ENCODE measurements around the gene KLHL33. TPM values are rescaled to one million over a fixed set of nuclear protein-coding genes. Genes with fewer than 3 reads are reported as not detected.
A peak's percentile ranks its signal among the peaks of the same experiment; 100 is the strongest.

KLHL33 gene
- 1 to 10 TPM in 2 of 4 donors, under 1 TPM in 2; 0.33 to 1.7 (median 0.92) TPM for total RNA-seq
- polyA plus RNA-seq: 0.68 TPM
- long read RNA-seq, donor 1, partial matches to known transcripts: 1 of 3 reads
- long read RNA-seq, donor 1, other reads (novel, unspliced or antisense): 2 of 3 reads
- long read RNA-seq, donor 2: 0 reads
- long read RNA-seq, donor 3: 0 reads
- long read RNA-seq, donor 4, partial matches to known transcripts: 1 of 1 reads
- long read RNA-seq, donor 4, other reads (novel, unspliced or antisense): 0 of 1 reads

GRCh38 chr14:20435582-20436362, at the start of gene KLHL33:
KLHL33 (minus strand) TSS chr14:20436166; CDS start chr14:20435811, 355 bp downstream.
- ATAC-seq: peak in 1 of 2 donors; percentile 25
- intact Hi-C loops (cut with DNase I): no loop called here

GRCh38 chr14:20482382-20482781, 46.4 kb upstream of the KLHL33 start:
- Histone ChIP-seq H3K27ac (ENCODE audit: low read length) (no peak overlapping the region), H3K9me3 (ENCODE audit: control insufficient read depth, low read length) (no peaks in the 10 kb centered on the region), H3K27me3 (ENCODE audit: control insufficient read depth, insufficient read depth) (no peaks in the 10 kb centered on the region), H3K4me3 (ENCODE audit: low read length) (no peak overlapping the region), H3K4me1 (ENCODE audit: control insufficient read depth, insufficient read depth, low read length) (peaks cover 3% of the 10 kb centered on the region)
- DNase-seq (no peak), ATAC-seq (no peak)
- intact Hi-C loops (cut with DNase I): no loop called here
- 69% methylated on average over 5 of the region's 5 CpGs for WGBS

More at GRCh38 chr14:20435582-20436362, at the start of gene KLHL33:
- DNase-seq: peak in 1 of 3 donors; percentile 51
- Histone ChIP-seq H3K27ac (ENCODE audit: low read length) (peak within 1 kb of the TSS; percentile 43), H3K4me1 (ENCODE audit: control insufficient read depth, insufficient read depth, low read length) (no peaks in the 10 kb centered on the region), H3K4me3 (ENCODE audit: low read length) (peak within 1 kb of the TSS; percentile 68), H3K27me3 (ENCODE audit: control insufficient read depth, insufficient read depth) (no peaks in the 10 kb centered on the region), H3K9me3 (ENCODE audit: control insufficient read depth, low read length) (no peaks in the 10 kb centered on the region)
- WGBS: 66% methylated on average over 17 of the region's 17 CpGs

- no peaks in the 10 kb centered on the region for H3K27me3 ChIP-seq (ENCODE audit: control insufficient read depth, insufficient read depth)
- no peak overlapping the region for H3K4me3 ChIP-seq (ENCODE audit: low read length)
- 87% methylated on average over 2 of the region's 2 CpGs for WGBS
- no peak for DNase-seq
- intact Hi-C loops (cut with DNase I): no loop called here
- H3K4me1 ChIP-seq (ENCODE audit: control insufficient read depth, insufficient read depth, low read length): peaks cover 9% of the 10 kb centered on the region
- H3K27ac ChIP-seq (ENCODE audit: low read length): no peak overlapping the region
- no peaks in the 10 kb centered on the region for H3K9me3 ChIP-seq (ENCODE audit: control insufficient read depth, low read length)
- no peak for ATAC-seq
Observed at GRCh38 chr14:20478894-20479293, 42.9 kb upstream of the KLHL33 start.

GRCh38 chr14:20477211-20477876, 41.4 kb upstream of the KLHL33 start:
- Histone ChIP-seq H3K4me1 (ENCODE audit: control insufficient read depth, insufficient read depth, low read length) (peaks cover 9% of the 10 kb centered on the region), H3K27ac (ENCODE audit: low read length) (no peak overlapping the region), H3K4me3 (ENCODE audit: low read length) (no peak overlapping the region), H3K27me3 (ENCODE audit: control insufficient read depth, insufficient read depth) (no peaks in the 10 kb centered on the region), H3K9me3 (ENCODE audit: control insufficient read depth, low read length) (no peaks in the 10 kb centered on the region)
- intact Hi-C loops (cut with DNase I): no loop called here
- ATAC-seq: peak; percentile 59 to 81
- 13% methylated on average over 1 of the region's 1 CpG for WGBS
- peak in 2 of 3 donors; percentile 69 for DNase-seq

GRCh38 chr14:20476776-20477175, 40.8 kb upstream of the KLHL33 start:
- 55% methylated on average over 5 of the region's 5 CpGs for WGBS
- H3K27me3 ChIP-seq (ENCODE audit: control insufficient read depth, insufficient read depth): no peaks in the 10 kb centered on the region
- no peak for ATAC-seq
- H3K4me3 ChIP-seq (ENCODE audit: low read length): no peak overlapping the region
- peak overlapping the region; percentile 5 for H3K27ac ChIP-seq (ENCODE audit: low read length)
- intact Hi-C loops (cut with DNase I): no loop called here
- H3K9me3 ChIP-seq (ENCODE audit: control insufficient read depth, low read length): no peaks in the 10 kb centered on the region
- DNase-seq: no peak
- H3K4me1 ChIP-seq (ENCODE audit: control insufficient read depth, insufficient read depth, low read length): peaks cover 9% of the 10 kb centered on the region

- Histone ChIP-seq H3K27ac (ENCODE audit: low read length) (no peak overlapping the region), H3K9me3 (ENCODE audit: control insufficient read depth, low read length) (no peaks in the 10 kb centered on the region), H3K4me1 (ENCODE audit: control insufficient read depth, insufficient read depth, low read length) (peaks cover 12% of the 10 kb centered on the region), H3K27me3 (ENCODE audit: control insufficient read depth, insufficient read depth) (no peaks in the 10 kb centered on the region), H3K4me3 (ENCODE audit: low read length) (no peak overlapping the region)
- 66% methylated on average over 2 of the region's 2 CpGs for WGBS
- intact Hi-C loops (cut with DNase I): no loop called here
- no peak for DNase-seq
- ATAC-seq: no peak
Observed at GRCh38 chr14:20472536-20473169, 36.7 kb upstream of the KLHL33 start.

GRCh38 chr14:20470603-20470901, 34.6 kb upstream of the KLHL33 start:
- 3% methylated on average over 2 of the region's 2 CpGs for WGBS
- no peaks in the 10 kb centered on the region for H3K27me3 ChIP-seq (ENCODE audit: control insufficient read depth, insufficient read depth)
- H3K4me3 ChIP-seq (ENCODE audit: low read length): peak overlapping the region; percentile 55
- intact Hi-C loops (cut with DNase I): no loop called here
- ATAC-seq: no peak
- peak overlapping the region; percentile 79 for H3K27ac ChIP-seq (ENCODE audit: low read length)
- no peak for DNase-seq
- H3K9me3 ChIP-seq (ENCODE audit: control insufficient read depth, low read length): no peaks in the 10 kb centered on the region
- peaks cover 4% of the 10 kb centered on the region for H3K4me1 ChIP-seq (ENCODE audit: control insufficient read depth, insufficient read depth, low read length)

- Histone ChIP-seq H3K4me1 (ENCODE audit: control insufficient read depth, insufficient read depth, low read length) (peaks cover 4% of the 10 kb centered on the region), H3K27me3 (ENCODE audit: control insufficient read depth, insufficient read depth) (no peaks in the 10 kb centered on the region), H3K27ac (ENCODE audit: low read length) (peak overlapping the region; percentile 79), H3K4me3 (ENCODE audit: low read length) (peak overlapping the region; percentile 55), H3K9me3 (ENCODE audit: control insufficient read depth, low read length) (no peaks in the 10 kb centered on the region)
- ATAC-seq (peak; percentile 60 to 88), DNase-seq (peak in 2 of 3 donors; percentile 26 to 45)
- whole genome bisulfite sequencing: 2% methylated on average over 12 of the region's 12 CpGs
- intact Hi-C loops (cut with DNase I): no loop called here
Observed at GRCh38 chr14:20469890-20470602, 34.1 kb upstream of the KLHL33 start.

- H3K4me1 ChIP-seq (ENCODE audit: control insufficient read depth, insufficient read depth, low read length): peaks cover 4% of the 10 kb centered on the region
- H3K4me3 ChIP-seq (ENCODE audit: low read length): peak within 1 kb of the TSS; percentile 55
- H3K9me3 ChIP-seq (ENCODE audit: control insufficient read depth, low read length): no peaks in the 10 kb centered on the region
- WGBS: under 1% methylated on average over 40 of the region's 40 CpGs
- peak within 1 kb of the TSS; percentile 79 for H3K27ac ChIP-seq (ENCODE audit: low read length)
- H3K27me3 ChIP-seq (ENCODE audit: control insufficient read depth, insufficient read depth): no peaks in the 10 kb centered on the region
- intact Hi-C loops (cut with DNase I): no loop called here
- peak; percentile 90 to 94 (median 93) for DNase-seq
- peak; percentile 98 to 99 for ATAC-seq
Observed at GRCh38 chr14:20469242-20469889, 33.4 kb upstream of the KLHL33 start, which contains the start of gene PNP. PNP (plus strand) TSS chr14:20469406; CDS start chr14:20469525, 119 bp downstream.

- intact Hi-C loops (cut with DNase I): no loop called here
- WGBS: 29% methylated on average over 16 of the region's 16 CpGs
- H3K9me3 ChIP-seq (ENCODE audit: control insufficient read depth, low read length): no peaks in the 10 kb centered on the region
- DNase-seq (peak in 2 of 3 donors; percentile 35 to 67), ATAC-seq (peak in 1 of 2 donors; percentile 1)
- H3K4me1 ChIP-seq (ENCODE audit: control insufficient read depth, insufficient read depth, low read length): peaks cover 4% of the 10 kb centered on the region
- H3K27ac ChIP-seq (ENCODE audit: low read length): peak overlapping the region; percentile 79
- no peaks in the 10 kb centered on the region for H3K27me3 ChIP-seq (ENCODE audit: control insufficient read depth, insufficient read depth)
- peak overlapping the region; percentile 55 for H3K4me3 ChIP-seq (ENCODE audit: low read length)
Observed at GRCh38 chr14:20468764-20469241, 32.8 kb upstream of the KLHL33 start.
